Ishikawa (cell line): ENCODE results near the gene ZMIZ1.

ENCODE experiments used
- CEBPB ChIP-seq: IDR thresholded peaks from 2 replicates; pipeline ENCODE4 v1.6.1; 2012
- CREB1 ChIP-seq: IDR thresholded peaks from 2 replicates; pipeline ENCODE4 v1.6.1; 2012; ENCODE audit warnings: low read depth
- EGR1 ChIP-seq: IDR thresholded peaks from 2 replicates; pipeline ENCODE4 v1.6.1; 2012
- EP300 ChIP-seq: IDR thresholded peaks from 2 replicates; pipeline ENCODE4 v1.6.1; 2012; ENCODE audit warnings: borderline replicate concordance
- FOXM1 ChIP-seq: IDR thresholded peaks from 2 replicates; pipeline ENCODE4 v1.6.1; 2012; ENCODE audit warnings: low read depth, borderline replicate concordance
- MAX ChIP-seq: IDR thresholded peaks from 2 replicates; pipeline ENCODE4 v1.6.1; 2012
- NFIC ChIP-seq: IDR thresholded peaks from 2 replicates; pipeline ENCODE4 v1.6.1; 2012
- RAD21 ChIP-seq: IDR thresholded peaks from 2 replicates; pipeline ENCODE4 v1.6.1; 2012; ENCODE audit warnings: low read depth
- REST ChIP-seq: IDR thresholded peaks from 2 replicates; pipeline ENCODE4 v1.6.1; 2012; ENCODE audit warnings: low read depth, mild to moderate bottlenecking
- TAF1 ChIP-seq: IDR thresholded peaks from 2 replicates; pipeline ENCODE4 v1.6.1; 2012; ENCODE audit warnings: low read depth, mild to moderate bottlenecking
- TCF12 ChIP-seq: IDR thresholded peaks from 2 replicates; pipeline ENCODE4 v1.6.1; 2012; ENCODE audit warnings: low read depth
- TEAD4 ChIP-seq: IDR thresholded peaks from 2 replicates; pipeline ENCODE4 v1.6.1; 2012
- USF1 ChIP-seq: IDR thresholded peaks from 2 replicates; pipeline ENCODE4 v1.6.1; 2012
- YY1 ChIP-seq: IDR thresholded peaks from 2 replicates; pipeline ENCODE4 v1.6.1; 2012; ENCODE audit warnings: low read depth
- ZBTB7A ChIP-seq: IDR thresholded peaks from 2 replicates; pipeline ENCODE4 v1.6.1; 2012; ENCODE audit warnings: low read depth

Gene ZMIZ1

GRCh38 chr10:79082631-79083596, 14.1 kb downstream of the ZMIZ1 start:
- TF ChIP-seq REST = no peak

- 0 out of 2 replicates have a peak, but pooled peaks have one; percentile 29 for TF ChIP-seq MAX
- TF ChIP-seq NFIC = peak; percentile 83
- TF ChIP-seq REST = no peak
- peak; percentile 34; the same call in 1 of the 2 replicates for TF ChIP-seq TCF12
- TF ChIP-seq EGR1 = no peak
- no peak for TF ChIP-seq YY1
- TF ChIP-seq ZBTB7A = no peak
- TF ChIP-seq TEAD4 = no peak
- TF ChIP-seq CEBPB = peak; percentile 98
Observed at GRCh38 chr10:79084012-79084971, 15.5 kb downstream of the ZMIZ1 start.

GRCh38 chr10:79084972-79085597, 16.3 kb downstream of the ZMIZ1 start:
- TF ChIP-seq REST = no peak
- no peak for TF ChIP-seq CREB1
- peak; percentile 80 for TF ChIP-seq NFIC
- TF ChIP-seq ZBTB7A = no peak
- TF ChIP-seq EP300 = peak; percentile 66; the same call in 1 of the 2 replicates
- TF ChIP-seq TEAD4 = peak; percentile 55
- TF ChIP-seq CEBPB = no peak
- peak; percentile 45 for TF ChIP-seq EGR1
- TF ChIP-seq MAX = 0 out of 2 replicates have a peak, but pooled peaks have one; percentile 16
- no peak for TF ChIP-seq YY1
- TF ChIP-seq USF1 = no peak
- TF ChIP-seq TCF12 = peak; percentile 80

GRCh38 chr10:79086822-79087221, 18.1 kb downstream of the ZMIZ1 start:
- no peak for TF ChIP-seq MAX
- no peak for TF ChIP-seq RAD21
- TF ChIP-seq TAF1 = no peak
- no peak for TF ChIP-seq EGR1
- no peak for TF ChIP-seq TCF12
- no peak for TF ChIP-seq FOXM1
- TF ChIP-seq CEBPB = no peak
- no peak for TF ChIP-seq YY1
- no peak for TF ChIP-seq NFIC
- TF ChIP-seq CREB1 = no peak
- TF ChIP-seq USF1 = no peak
- TF ChIP-seq TEAD4 = no peak
